Activated CD8-positive, alpha-beta T cell treated with anti-CD3 and anti-CD28 coated beads for 36 hours (primary cell): ENCODE measurements around the gene ANKS1B. TPM values are rescaled to one million over a fixed set of nuclear protein-coding genes. Genes with fewer than 3 reads are reported as not detected.
"Not testable (repeated sequence)": the region's sequence is repeated elsewhere in the genome, so short reads cannot be mapped to it uniquely, and the experiment has no call there.

Experiments used
- ATAC-seq: fragments of 200-7000 bp; cut with Tn5 transposase; one replicate; pipeline ENCODE4 v1.10.0; 2021; ENCODE audit warnings: mild to moderate bottlenecking, moderate library complexity
- CTCF ChIA-PET: fragments of 350-600 bp; sonication (Branson Sonifier 250); formaldehyde crosslinking; loops from one replicate; lab custom pipeline; 2021; ENCODE audit warnings: antibody characterized with exemption; lab: Charles Lee
- POLR2A ChIA-PET: fragments of 350-600 bp; sonication (Branson Sonifier 250); formaldehyde crosslinking; loops from one replicate; lab custom pipeline; 2021; ENCODE audit warnings: antibody characterized with exemption; lab: Charles Lee
- DNase-seq: peaks from one replicate; pipeline ENCODE4 v3.0.0-alpha.2; 2020
- H3K27ac Mint-ChIP-seq: one replicate; pipeline ENCODE4 v1.8.0; 2021; ENCODE audit warnings: mild to moderate bottlenecking, mixed read lengths
- H3K27me3 Mint-ChIP-seq: one replicate; pipeline ENCODE4 v1.8.0; 2021; ENCODE audit warnings: mixed read lengths
- H3K36me3 Mint-ChIP-seq: one replicate; pipeline ENCODE4 v1.8.0; 2021; ENCODE audit warnings: low read depth, mixed read lengths
- H3K4me1 Mint-ChIP-seq: one replicate; pipeline ENCODE4 v1.8.0; 2021; ENCODE audit warnings: low read depth, mixed read lengths
- H3K4me3 Mint-ChIP-seq: one replicate; pipeline ENCODE4 v1.8.0; 2021; ENCODE audit warnings: mild to moderate bottlenecking, moderate library complexity, mixed read lengths
- H3K9me3 Mint-ChIP-seq: one replicate; pipeline ENCODE4 v1.8.0; 2021; ENCODE audit warnings: mixed read lengths
- intact Hi-C: fragments of 100-400 bp; cut with micrococcal nuclease; formaldehyde crosslinking; loops from one replicate; pipeline ENCODE4 v1.10.0; 2022
- total RNA-seq, 2 experiments: library from RNA; stranded (reverse); gene quantifications; one replicate each; pipeline ENCODE4 v1.2.3, GENCODE V29; 2021
- TF ChIP-seq, protein P1 (sequence below): fragments of 200-600 bp; IDR thresholded peaks from one replicate; pipeline ENCODE4 v1.8.0; 2022; ENCODE audit warnings: antibody characterized with exemption, mild to moderate bottlenecking

ANKS1B gene
- total RNA-seq, 2 experiments from 2014 or later = 0.54 TPM; not detected in 1

DNA sequence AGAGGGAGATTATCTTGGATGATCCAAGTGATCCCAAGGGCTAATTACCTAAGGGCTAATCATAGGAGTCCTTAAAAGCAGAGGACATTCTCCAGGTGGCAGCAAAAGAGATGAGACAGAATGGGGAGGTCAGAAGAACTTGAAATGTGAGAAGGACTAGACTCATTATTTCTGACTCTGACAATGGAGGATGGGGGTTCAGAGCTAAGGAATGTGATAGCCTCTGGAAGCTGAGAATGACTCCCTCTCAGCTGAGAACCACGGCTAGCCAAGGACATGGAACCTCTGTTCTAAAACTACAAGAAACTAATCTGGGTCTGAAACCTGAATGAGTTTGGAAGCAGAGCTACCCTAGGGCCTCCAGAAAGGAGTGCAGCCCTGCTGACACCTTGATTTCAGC lies 35.6 kb upstream of the ANKS1B start:
- ATAC-seq (no peak), DNase-seq (no peak)
- intact Hi-C loops = no loop called here
- no peaks in the 10 kb centered on the region for H3K4me1 Mint-ChIP-seq
- TF ChIP-seq, protein P1, sequence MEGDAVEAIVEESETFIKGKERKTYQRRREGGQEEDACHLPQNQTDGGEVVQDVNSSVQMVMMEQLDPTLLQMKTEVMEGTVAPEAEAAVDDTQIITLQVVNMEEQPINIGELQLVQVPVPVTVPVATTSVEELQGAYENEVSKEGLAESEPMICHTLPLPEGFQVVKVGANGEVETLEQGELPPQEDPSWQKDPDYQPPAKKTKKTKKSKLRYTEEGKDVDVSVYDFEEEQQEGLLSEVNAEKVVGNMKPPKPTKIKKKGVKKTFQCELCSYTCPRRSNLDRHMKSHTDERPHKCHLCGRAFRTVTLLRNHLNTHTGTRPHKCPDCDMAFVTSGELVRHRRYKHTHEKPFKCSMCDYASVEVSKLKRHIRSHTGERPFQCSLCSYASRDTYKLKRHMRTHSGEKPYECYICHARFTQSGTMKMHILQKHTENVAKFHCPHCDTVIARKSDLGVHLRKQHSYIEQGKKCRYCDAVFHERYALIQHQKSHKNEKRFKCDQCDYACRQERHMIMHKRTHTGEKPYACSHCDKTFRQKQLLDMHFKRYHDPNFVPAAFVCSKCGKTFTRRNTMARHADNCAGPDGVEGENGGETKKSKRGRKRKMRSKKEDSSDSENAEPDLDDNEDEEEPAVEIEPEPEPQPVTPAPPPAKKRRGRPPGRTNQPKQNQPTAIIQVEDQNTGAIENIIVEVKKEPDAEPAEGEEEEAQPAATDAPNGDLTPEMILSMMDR = no peak
- POLR2A ChIA-PET = no interaction called here
- peaks cover 4% of the 10 kb centered on the region for H3K9me3 Mint-ChIP-seq
- CTCF ChIA-PET = no interaction called here
- H3K4me3 Mint-ChIP-seq = no peak overlapping the region
- no peak overlapping the region for H3K27ac Mint-ChIP-seq
- no peaks in the 10 kb centered on the region for H3K27me3 Mint-ChIP-seq
- H3K36me3 Mint-ChIP-seq = peaks cover 16% of the 10 kb centered on the region

DNA sequence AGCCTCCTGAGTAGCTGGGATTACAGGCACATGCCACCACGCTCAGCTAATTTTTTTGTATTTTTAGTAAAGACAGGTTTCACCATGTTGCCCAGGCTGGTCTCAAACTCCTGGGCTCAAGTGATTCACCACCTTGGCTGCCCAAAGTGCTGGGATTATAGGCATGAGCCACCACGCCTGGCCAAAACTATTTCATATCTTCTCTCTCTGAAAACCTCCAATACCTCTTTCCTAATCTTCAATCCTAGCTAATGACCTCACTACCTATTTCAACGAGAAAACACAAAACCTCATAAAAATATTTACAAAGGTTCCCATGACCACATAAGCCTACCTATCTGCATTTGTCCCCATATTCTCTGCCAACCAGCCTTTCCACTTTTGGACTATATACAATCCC lies 32.3 kb upstream of the ANKS1B start:
- no peak overlapping the region for H3K4me3 Mint-ChIP-seq
- intact Hi-C loops = no loop called here
- peaks cover 19% of the 10 kb centered on the region for H3K36me3 Mint-ChIP-seq
- TF ChIP-seq, protein P1 = no peak
- H3K27me3 Mint-ChIP-seq = peaks cover 1% of the 10 kb centered on the region
- ATAC-seq (no peak), DNase-seq (no peak)
- H3K9me3 Mint-ChIP-seq = peaks cover 7% of the 10 kb centered on the region
- ChIA-PET POLR2A (no interaction called here), CTCF (no interaction called here)
- no peaks in the 10 kb centered on the region for H3K4me1 Mint-ChIP-seq
- H3K27ac Mint-ChIP-seq = no peak overlapping the region

DNA sequence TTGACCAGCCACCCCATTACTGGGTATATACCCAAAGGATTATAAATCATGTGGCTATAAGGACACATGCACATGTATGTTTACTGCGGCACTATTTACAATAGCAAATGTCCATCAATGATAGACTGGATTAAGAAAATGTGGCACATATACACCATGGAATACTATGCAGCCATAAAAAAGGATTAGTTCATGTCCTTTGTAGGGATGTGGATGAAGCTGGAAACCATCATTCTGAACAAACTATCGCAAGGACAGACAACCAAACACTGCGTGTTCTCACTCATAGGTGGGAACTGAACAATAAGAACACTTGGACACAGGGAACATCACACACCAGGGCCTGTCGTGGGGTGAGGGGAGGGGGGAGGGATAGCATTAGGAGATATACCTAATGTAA lies 31.6 kb upstream of the ANKS1B start:
- H3K27me3 Mint-ChIP-seq, DNase-seq, H3K4me1 Mint-ChIP-seq, CTCF ChIA-PET, H3K27ac Mint-ChIP-seq, ATAC-seq, H3K4me3 Mint-ChIP-seq, POLR2A ChIA-PET, H3K9me3 Mint-ChIP-seq, intact Hi-C loops: not testable (repeated sequence)
- peaks cover 14% of the 10 kb centered on the region for H3K36me3 Mint-ChIP-seq

DNA sequence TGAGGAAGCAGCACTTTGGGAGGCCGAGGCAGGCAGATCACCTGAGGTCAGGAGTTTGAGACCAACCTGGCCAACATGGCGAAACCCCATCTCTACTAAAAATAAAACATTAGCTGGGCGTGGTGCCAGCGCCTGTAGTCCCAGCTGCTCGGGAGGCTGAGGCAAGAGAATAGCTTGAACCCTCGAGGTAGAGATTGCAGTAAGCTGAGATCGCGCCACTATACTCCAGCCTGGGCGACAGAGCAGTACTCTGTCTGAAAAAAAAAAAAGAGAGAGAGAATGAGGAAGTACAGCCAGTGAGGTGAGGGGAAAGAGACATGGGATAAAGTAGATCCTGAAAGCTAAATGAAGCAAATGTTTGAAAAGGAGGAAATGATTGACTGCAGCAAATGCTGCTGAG lies 21.1 kb upstream of the ANKS1B start:
- CTCF ChIA-PET, H3K9me3 Mint-ChIP-seq, H3K4me3 Mint-ChIP-seq, POLR2A ChIA-PET, DNase-seq, H3K27ac Mint-ChIP-seq, H3K4me1 Mint-ChIP-seq, intact Hi-C loops, H3K36me3 Mint-ChIP-seq, H3K27me3 Mint-ChIP-seq, ATAC-seq: not testable (repeated sequence)

DNA sequence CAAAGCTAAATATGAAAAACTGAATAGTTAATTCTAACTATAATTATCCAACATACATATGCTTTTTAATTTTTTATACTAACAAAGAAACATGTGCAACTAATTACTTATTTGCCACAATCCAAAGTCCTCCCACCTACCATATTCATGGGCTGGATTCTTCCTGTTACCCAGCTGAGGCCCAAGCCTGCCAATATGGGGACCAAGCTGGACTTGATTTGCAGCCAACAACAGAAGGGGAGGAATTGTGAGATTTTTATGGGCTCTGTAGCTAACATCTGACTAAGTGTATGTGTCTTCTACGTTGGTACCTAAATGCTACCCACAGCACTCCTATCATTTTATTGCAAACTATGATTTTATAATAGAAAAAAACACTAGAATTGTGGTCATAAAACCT lies 13.1 kb upstream of the ANKS1B start:
- POLR2A ChIA-PET = no interaction called here
- no peaks in the 10 kb centered on the region for H3K27me3 Mint-ChIP-seq
- H3K27ac Mint-ChIP-seq = no peak overlapping the region
- no peak overlapping the region for H3K4me3 Mint-ChIP-seq
- no peaks in the 10 kb centered on the region for H3K4me1 Mint-ChIP-seq
- TF ChIP-seq, protein P1 = no peak
- H3K36me3 Mint-ChIP-seq = peaks cover 4% of the 10 kb centered on the region
- CTCF ChIA-PET = no interaction called here
- intact Hi-C loops = no loop called here
- DNase-seq = no peak
- ATAC-seq = no peak
- H3K9me3 Mint-ChIP-seq = peaks cover 12% of the 10 kb centered on the region

DNA sequence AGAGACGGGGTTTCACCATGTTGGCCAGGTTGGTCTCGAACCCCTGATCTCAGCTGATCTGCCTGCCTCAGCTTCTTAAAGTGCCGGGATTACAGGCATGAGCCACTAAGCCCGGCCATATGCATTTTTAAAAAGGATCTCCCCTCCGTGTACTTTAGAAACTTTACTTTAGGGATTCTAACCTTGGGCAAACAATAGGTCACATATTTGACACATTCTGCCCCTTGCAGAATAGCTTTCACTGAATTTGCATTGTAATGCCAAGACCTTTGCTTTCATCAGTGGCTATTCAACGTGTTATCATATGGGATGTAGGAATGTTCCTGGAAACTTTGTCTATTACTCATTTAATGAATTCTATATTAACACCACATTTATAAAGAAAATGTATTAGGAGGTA lies 11.4 kb upstream of the ANKS1B start:
- Mint-ChIP-seq H3K4me3 (no peak overlapping the region), H3K27me3 (no peaks in the 10 kb centered on the region), H3K9me3 (peaks cover 12% of the 10 kb centered on the region), H3K4me1 (no peaks in the 10 kb centered on the region), H3K27ac (no peak overlapping the region), H3K36me3 (peaks cover 4% of the 10 kb centered on the region)
- TF ChIP-seq, protein P1 = no peak
- intact Hi-C loops = no loop called here
- ChIA-PET POLR2A (no interaction called here), CTCF (no interaction called here)
- DNase-seq = no peak
- ATAC-seq = no peak
